Activated CD8-positive, alpha-beta T cell treated with anti-CD3 and anti-CD28 coated beads, Interleukin-2, amount 10 ng/mL, durations not matched to agents 7 days and 5 days (primary cell): ENCODE data around the gene RAB32. TPM values are rescaled to one million over a fixed set of nuclear protein-coding genes. Genes with fewer than 3 reads are reported as not detected.
"Not testable (repeated sequence)": the region's sequence is repeated elsewhere in the genome, so short reads cannot be mapped to it uniquely, and the experiment has no call there.

Experiments used
- ATAC-seq: fragments of 150-1000 bp; cut with Tn5 transposase; one replicate; pipeline ENCODE4 v1.10.0; 2021; ENCODE audit warnings: moderate library complexity
- CTCF ChIA-PET: fragments of 350-600 bp; sonication (Branson Sonifier 250); formaldehyde crosslinking; loops from one replicate; lab custom pipeline; 2021; ENCODE audit warnings: antibody characterized with exemption; lab: Charles Lee
- POLR2A ChIA-PET: fragments of 350-600 bp; sonication (Branson Sonifier 250); formaldehyde crosslinking; loops from one replicate; lab custom pipeline; 2021; ENCODE audit warnings: antibody characterized with exemption; lab: Charles Lee
- DNase-seq: peaks from one replicate; pipeline ENCODE4 v3.0.0-alpha.2; 2020
- H3K27ac Mint-ChIP-seq: one replicate; pipeline ENCODE4 v1.8.0; 2021; ENCODE audit warnings: mild to moderate bottlenecking, mixed read lengths
- H3K27me3 Mint-ChIP-seq: one replicate; pipeline ENCODE4 v1.8.0; 2021; ENCODE audit warnings: low read depth, mixed read lengths
- H3K36me3 Mint-ChIP-seq: one replicate; pipeline ENCODE4 v1.8.0; 2021; ENCODE audit warnings: low read depth, mixed read lengths
- H3K4me1 Mint-ChIP-seq: one replicate; pipeline ENCODE4 v1.8.0; 2021; ENCODE audit warnings: low read depth, mixed read lengths
- H3K4me3 Mint-ChIP-seq: one replicate; pipeline ENCODE4 v1.8.0; 2021; ENCODE audit warnings: mild to moderate bottlenecking, mixed read lengths
- H3K9me3 Mint-ChIP-seq: one replicate; pipeline ENCODE4 v1.8.0; 2022; ENCODE audit warnings: mixed read lengths; ENCODE audit not compliant: insufficient read depth
- total RNA-seq, 2 experiments: library from RNA; stranded (reverse); gene quantifications; one replicate each; pipeline ENCODE4 v1.2.3, GENCODE V29; 2021

Gene RAB32
- total RNA-seq, 2 experiments from 2014 or later = 0.21 TPM; not detected in 1

DNA sequence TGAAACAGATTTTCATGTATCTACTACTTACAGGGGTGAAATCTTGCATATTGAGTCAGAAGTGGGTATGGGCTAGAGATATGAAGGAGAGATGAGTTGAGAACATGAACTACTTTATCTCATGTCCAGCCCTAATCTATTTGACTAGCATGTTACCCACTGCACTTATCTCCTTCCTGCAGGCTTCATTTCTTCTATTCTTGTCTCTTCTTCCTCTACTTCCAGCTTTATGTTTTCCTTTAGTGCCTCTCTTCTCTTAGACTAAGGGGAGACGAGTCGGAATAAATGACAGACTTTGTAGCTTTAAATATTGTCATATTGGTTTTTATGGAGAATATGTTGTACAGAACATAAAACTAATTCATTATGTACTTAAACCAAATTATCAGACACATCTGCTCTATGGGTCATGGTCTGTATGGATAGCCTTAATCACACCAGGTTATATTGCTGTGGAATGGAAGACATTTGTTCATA, 5.3 kb downstream of the RAB32 start:
- no peak overlapping the region for H3K27ac Mint-ChIP-seq
- ATAC-seq = no peak
- H3K4me3 Mint-ChIP-seq = no peak overlapping the region
- ChIA-PET POLR2A (no interaction called here), CTCF (no interaction called here)
- peaks cover 4% of the 10 kb centered on the region for H3K4me1 Mint-ChIP-seq
- H3K36me3 Mint-ChIP-seq = peaks cover 2% of the 10 kb centered on the region
- H3K9me3 Mint-ChIP-seq = no peaks in the 10 kb centered on the region
- H3K27me3 Mint-ChIP-seq = peaks cover 15% of the 10 kb centered on the region
- no peak for DNase-seq

DNA sequence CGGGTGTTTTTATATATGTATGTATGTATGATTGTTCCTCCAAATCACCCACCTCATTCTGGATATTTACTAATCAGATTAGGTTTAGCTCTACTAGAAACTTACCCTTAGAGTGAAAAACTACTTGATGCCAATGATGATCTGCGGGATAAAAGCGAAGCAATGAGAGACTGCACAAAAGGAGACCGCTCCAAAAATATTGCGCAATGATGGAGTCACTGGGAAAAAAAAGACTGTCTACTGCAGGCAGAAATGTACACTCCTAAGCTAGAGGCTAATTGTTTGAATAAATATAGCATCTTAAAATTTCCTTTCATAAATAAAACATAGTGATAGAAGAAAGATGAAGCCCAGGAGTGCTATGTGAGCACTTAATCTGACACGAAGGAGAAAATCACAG, 7.3 kb downstream of the RAB32 start:
- CTCF ChIA-PET = no interaction called here
- POLR2A ChIA-PET = no interaction called here
- Mint-ChIP-seq H3K4me3 (no peak overlapping the region), H3K4me1 (no peaks in the 10 kb centered on the region), H3K9me3 (no peaks in the 10 kb centered on the region), H3K36me3 (no peaks in the 10 kb centered on the region), H3K27ac (no peak overlapping the region), H3K27me3 (peaks cover 3% of the 10 kb centered on the region)
- no peak for DNase-seq
- no peak for ATAC-seq

DNA sequence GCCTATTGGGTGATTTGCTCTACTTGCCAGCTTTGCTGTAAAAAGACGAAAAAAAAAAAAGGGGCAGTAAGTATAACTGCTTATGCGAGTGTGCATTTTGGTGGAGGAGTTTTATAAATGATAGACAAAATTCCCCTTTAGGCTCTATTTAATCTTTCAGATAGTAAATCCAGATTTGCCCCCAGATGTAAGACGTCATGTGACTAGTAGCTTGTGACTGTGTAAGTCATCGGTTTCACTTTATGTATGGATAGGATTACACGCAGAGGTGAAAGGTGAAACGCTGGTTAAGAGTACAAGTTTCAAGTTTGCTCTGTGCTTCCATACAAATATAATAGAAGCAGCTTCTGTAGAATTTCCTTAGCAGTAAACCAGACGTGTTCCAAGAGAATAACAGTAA, 7.9 kb downstream of the RAB32 start:
- Mint-ChIP-seq H3K27ac (no peak overlapping the region), H3K36me3 (no peaks in the 10 kb centered on the region), H3K4me3 (no peak overlapping the region), H3K4me1 (no peaks in the 10 kb centered on the region), H3K9me3 (no peaks in the 10 kb centered on the region), H3K27me3 (peaks cover 2% of the 10 kb centered on the region)
- no peak for DNase-seq
- ChIA-PET CTCF (no interaction called here), POLR2A (no interaction called here)
- ATAC-seq = no peak

DNA sequence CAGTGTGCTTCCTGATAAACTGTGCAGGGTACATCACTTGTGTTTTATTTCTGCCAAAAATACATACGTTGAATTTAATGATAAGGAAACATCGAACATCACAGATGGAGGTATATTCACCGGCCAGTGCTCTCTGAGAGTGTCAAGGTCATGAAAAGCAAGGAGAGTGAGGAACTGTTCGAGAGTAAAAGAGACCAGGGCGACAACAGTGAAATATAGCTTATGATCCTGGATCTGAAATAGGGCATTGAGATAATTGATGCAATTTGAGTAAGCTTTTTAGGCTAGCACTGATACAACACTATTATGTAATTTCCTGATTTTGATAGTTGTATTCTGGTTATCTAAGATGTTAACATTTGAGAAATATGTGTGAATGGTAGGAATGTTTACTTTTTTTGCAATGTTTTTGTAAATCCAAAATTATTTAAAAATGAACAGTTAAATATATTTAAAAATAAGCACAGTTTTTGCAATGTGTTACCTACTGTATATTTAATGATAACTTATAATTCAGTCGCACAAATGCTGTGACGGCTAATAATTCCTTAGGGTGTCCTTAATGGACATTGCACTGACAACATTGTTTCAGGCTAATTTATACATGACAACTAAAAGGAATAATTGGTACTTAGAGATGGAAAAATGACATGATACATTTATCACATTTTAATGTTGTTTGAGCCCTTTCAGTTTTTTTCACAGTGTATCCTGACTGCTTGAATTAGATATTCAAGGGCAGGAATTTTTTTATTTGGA, 9.9 kb downstream of the RAB32 start:
- H3K27me3 Mint-ChIP-seq = no peaks in the 10 kb centered on the region
- H3K4me1 Mint-ChIP-seq = no peaks in the 10 kb centered on the region
- ChIA-PET POLR2A (no interaction called here), CTCF (no interaction called here)
- no peak overlapping the region for H3K4me3 Mint-ChIP-seq
- H3K9me3 Mint-ChIP-seq = no peaks in the 10 kb centered on the region
- ATAC-seq (no peak), DNase-seq (no peak)
- H3K36me3 Mint-ChIP-seq = no peaks in the 10 kb centered on the region
- H3K27ac Mint-ChIP-seq = no peak overlapping the region

DNA sequence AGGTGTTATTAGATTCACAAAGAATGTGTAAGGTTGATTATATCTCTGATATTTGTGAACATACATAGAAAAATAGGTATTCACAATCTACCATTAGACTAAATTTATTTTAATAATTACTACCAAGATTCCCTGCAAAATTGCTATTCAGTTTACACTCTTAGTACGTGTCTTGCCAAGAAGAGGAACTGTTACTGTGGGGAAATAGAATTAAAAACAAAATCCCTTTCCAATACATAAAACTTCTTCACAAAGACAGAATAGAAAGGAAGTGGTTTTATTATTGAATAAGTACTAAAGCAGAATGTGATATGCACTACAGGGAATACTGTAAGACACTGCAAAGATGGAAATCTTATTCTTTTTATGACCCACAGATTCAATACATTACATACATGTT, 17.0 kb downstream of the RAB32 start:
- POLR2A ChIA-PET = no interaction called here
- Mint-ChIP-seq H3K9me3 (no peaks in the 10 kb centered on the region), H3K4me1 (no peaks in the 10 kb centered on the region), H3K36me3 (no peaks in the 10 kb centered on the region), H3K27ac (no peak overlapping the region), H3K27me3 (no peaks in the 10 kb centered on the region), H3K4me3 (no peak overlapping the region)
- CTCF ChIA-PET = no interaction called here
- ATAC-seq (no peak), DNase-seq (no peak)

DNA sequence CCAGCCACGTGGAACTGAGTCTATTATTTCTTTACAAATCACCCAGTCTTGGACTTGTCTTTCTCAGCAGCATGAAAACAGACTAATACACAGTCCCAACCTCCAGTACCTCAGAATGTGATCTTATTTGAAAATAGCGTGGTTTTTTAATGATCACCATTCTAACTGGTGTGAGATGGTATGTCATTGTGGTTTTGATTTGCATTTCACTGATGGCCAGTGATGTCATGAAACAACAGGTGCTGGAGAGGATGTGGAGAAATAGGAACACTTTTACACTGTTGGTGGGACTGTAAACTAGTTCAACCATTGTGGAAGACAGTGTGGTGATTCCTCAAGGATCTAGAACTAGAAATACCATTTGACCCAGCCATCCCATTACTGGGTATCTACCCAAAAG, 23.0 kb downstream of the RAB32 start:
- H3K27me3 Mint-ChIP-seq, H3K36me3 Mint-ChIP-seq, H3K4me3 Mint-ChIP-seq, CTCF ChIA-PET, POLR2A ChIA-PET, H3K4me1 Mint-ChIP-seq, DNase-seq, ATAC-seq, H3K27ac Mint-ChIP-seq: not testable (repeated sequence)
- peaks cover 14% of the 10 kb centered on the region for H3K9me3 Mint-ChIP-seq

DNA sequence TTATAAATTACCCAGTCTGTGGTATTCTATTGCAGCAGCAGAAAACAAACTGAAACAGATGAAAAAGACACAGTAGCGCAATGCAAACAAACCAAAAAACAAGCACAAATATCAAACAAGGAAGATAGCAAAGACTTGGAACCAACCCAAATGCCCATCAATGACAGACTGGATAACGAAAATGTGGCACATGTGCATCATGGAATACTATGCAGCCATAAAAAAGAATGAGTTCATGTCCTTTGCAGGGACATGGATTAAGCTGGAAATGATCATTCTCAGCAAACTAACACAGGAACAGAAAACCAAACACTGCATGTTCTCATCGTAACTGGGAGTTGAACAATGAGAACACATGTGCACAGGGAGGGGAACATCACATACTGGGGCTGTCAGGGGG, 25.0 kb downstream of the RAB32 start:
- H3K4me3 Mint-ChIP-seq, CTCF ChIA-PET, H3K4me1 Mint-ChIP-seq, H3K36me3 Mint-ChIP-seq, POLR2A ChIA-PET, H3K27me3 Mint-ChIP-seq, H3K27ac Mint-ChIP-seq, ATAC-seq, DNase-seq: not testable (repeated sequence)
- peaks cover 14% of the 10 kb centered on the region for H3K9me3 Mint-ChIP-seq

DNA sequence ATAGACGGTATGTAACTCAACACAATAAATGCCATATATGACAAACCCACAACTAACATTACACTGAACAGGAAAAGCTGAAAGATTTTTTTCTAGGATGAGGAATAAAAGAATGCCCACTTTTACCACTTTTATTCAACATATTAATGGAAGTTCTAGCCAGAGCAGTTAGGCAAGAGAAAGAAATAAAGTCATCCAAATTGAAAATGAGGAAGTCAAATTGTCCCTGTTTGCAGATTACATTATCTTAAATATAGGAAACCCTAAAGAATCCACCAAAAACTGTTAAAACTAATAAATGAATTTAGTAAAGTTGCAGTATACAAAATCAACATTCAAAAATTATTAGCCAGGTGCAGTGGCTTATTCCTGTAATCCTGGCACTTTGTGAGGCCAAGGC, 30.6 kb downstream of the RAB32 start:
- ATAC-seq (no peak), DNase-seq (no peak)
- H3K36me3 Mint-ChIP-seq = no peaks in the 10 kb centered on the region
- H3K4me3 Mint-ChIP-seq = no peak overlapping the region
- H3K27ac Mint-ChIP-seq = no peak overlapping the region
- CTCF ChIA-PET = no interaction called here
- H3K4me1 Mint-ChIP-seq = no peaks in the 10 kb centered on the region
- peaks cover 14% of the 10 kb centered on the region for H3K9me3 Mint-ChIP-seq
- POLR2A ChIA-PET = no interaction called here
- H3K27me3 Mint-ChIP-seq = no peaks in the 10 kb centered on the region

DNA sequence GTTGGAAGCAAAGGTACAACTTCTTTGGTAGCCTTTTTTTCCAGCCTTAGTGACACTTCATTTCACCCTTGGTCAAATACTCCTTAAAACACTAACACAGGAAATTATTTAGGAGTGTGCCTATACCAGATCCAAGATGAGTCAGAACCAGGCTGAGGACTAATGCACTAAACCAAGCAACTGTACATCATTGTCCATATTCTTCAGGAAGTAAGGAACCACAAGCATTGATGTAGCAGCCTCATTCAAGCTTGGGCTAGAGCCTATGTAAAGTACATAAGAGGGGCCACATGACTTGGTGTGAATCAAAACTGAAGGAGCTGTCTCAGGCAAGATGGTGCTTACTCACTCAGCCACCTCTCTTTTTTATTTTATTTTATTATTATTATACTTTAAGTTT, 34.4 kb downstream of the RAB32 start:
- no peaks in the 10 kb centered on the region for H3K4me1 Mint-ChIP-seq
- H3K27me3 Mint-ChIP-seq = no peaks in the 10 kb centered on the region
- H3K4me3 Mint-ChIP-seq = no peak overlapping the region
- DNase-seq (no peak), ATAC-seq (no peak)
- POLR2A ChIA-PET = no interaction called here
- CTCF ChIA-PET = no interaction called here
- no peaks in the 10 kb centered on the region for H3K36me3 Mint-ChIP-seq
- H3K27ac Mint-ChIP-seq = no peak overlapping the region
- H3K9me3 Mint-ChIP-seq = no peaks in the 10 kb centered on the region

DNA sequence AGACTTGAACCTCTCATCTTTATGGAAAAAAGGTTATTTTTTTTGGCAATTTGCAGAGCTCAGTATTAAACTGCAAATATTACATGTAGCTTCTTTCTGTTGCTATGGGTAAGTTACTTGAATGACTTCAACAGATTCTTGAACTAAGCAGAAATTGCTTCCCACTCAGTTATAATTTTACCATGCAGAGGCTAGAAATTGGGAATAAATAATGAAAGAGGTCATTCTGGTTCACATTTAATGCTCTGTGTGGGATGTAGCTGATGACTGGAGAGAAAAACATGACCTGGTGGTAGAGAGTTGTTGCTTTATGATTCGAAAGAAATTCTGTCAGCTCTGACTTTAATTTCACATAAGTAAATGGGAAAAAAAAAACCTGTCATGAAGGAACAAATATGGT, 38.3 kb downstream of the RAB32 start:
- ChIA-PET POLR2A (no interaction called here), CTCF (no interaction called here)
- no peaks in the 10 kb centered on the region for H3K27me3 Mint-ChIP-seq
- ATAC-seq (no peak), DNase-seq (no peak)
- no peak overlapping the region for H3K4me3 Mint-ChIP-seq
- H3K36me3 Mint-ChIP-seq = no peaks in the 10 kb centered on the region
- H3K9me3 Mint-ChIP-seq = no peaks in the 10 kb centered on the region
- no peak overlapping the region for H3K27ac Mint-ChIP-seq
- H3K4me1 Mint-ChIP-seq = no peaks in the 10 kb centered on the region

DNA sequence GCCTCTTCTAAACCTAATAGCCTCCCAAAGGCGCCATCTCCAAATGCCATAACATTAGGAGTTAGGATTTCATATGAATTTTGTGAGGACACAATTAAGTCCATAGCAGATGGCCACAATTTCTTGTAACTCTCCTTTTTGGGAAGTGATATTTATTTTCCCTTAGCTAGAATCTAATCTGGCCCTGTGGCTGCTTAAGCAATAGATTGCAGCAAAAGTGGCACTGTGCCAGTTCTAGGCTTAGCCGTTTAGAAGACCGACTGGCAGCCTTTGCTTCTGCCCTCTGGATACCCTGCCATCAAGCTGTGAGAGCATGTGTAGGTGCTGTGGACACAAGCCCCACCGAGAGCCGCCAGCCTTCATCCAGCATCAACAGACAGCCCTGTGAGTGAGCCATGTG, 39.2 kb downstream of the RAB32 start:
- POLR2A ChIA-PET = no interaction called here
- no peaks in the 10 kb centered on the region for H3K9me3 Mint-ChIP-seq
- H3K27ac Mint-ChIP-seq = no peak overlapping the region
- no peaks in the 10 kb centered on the region for H3K36me3 Mint-ChIP-seq
- CTCF ChIA-PET = no interaction called here
- H3K27me3 Mint-ChIP-seq = no peaks in the 10 kb centered on the region
- no peak for DNase-seq
- ATAC-seq = no peak
- no peaks in the 10 kb centered on the region for H3K4me1 Mint-ChIP-seq
- no peak overlapping the region for H3K4me3 Mint-ChIP-seq

DNA sequence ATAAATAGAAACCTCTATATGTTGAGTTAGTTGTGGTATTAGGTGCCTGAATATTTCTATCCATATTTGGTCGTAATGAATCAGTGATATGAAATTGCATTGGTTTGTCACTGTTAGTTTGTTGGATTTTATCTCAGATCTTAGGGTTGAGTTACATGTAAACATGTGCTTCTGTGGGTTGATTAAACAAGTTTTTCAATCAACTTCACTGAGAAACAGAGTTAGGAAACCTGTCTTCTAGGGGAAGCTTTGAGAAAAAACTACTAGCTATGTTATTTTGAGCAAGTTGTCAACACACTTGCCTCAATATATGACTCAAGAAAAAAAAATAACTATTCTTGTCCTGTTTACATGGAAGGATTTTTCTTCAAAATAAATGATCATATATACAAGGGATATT, 40.3 kb downstream of the RAB32 start:
- H3K4me1 Mint-ChIP-seq = no peaks in the 10 kb centered on the region
- H3K9me3 Mint-ChIP-seq = no peaks in the 10 kb centered on the region
- ATAC-seq (no peak), DNase-seq (no peak)
- CTCF ChIA-PET = no interaction called here
- H3K27me3 Mint-ChIP-seq = no peaks in the 10 kb centered on the region
- H3K36me3 Mint-ChIP-seq = no peaks in the 10 kb centered on the region
- no peak overlapping the region for H3K27ac Mint-ChIP-seq
- POLR2A ChIA-PET = no interaction called here
- H3K4me3 Mint-ChIP-seq = no peak overlapping the region

DNA sequence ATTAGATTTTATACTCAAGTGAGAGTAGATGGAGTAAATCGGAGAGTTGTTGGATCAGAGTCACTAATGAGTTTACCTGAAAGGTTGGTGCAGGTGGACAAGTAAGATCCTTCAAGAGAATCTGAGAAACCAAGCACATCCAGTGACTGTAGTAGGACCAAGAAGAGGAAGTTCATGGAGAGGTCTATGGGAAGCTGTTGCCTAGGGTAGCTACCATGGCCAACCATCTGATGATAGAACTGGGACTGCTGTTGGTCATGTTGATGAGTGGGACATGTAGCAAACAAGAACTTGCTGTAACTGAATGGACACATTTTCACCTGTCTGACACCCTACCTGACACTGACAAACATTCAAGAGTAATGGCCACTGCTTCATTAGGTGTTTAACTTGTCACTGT, 43.8 kb downstream of the RAB32 start:
- no peak overlapping the region for H3K4me3 Mint-ChIP-seq
- no peak overlapping the region for H3K27ac Mint-ChIP-seq
- H3K9me3 Mint-ChIP-seq = no peaks in the 10 kb centered on the region
- DNase-seq (no peak), ATAC-seq (no peak)
- H3K36me3 Mint-ChIP-seq = no peaks in the 10 kb centered on the region
- ChIA-PET POLR2A (no interaction called here), CTCF (no interaction called here)
- H3K4me1 Mint-ChIP-seq = no peaks in the 10 kb centered on the region
- H3K27me3 Mint-ChIP-seq = no peaks in the 10 kb centered on the region
